AG10803 (cell line): ENCODE measurements around the gene CELF5.
"Not testable (repeated sequence)": the region's sequence is repeated elsewhere in the genome, so short reads cannot be mapped to it uniquely, and the experiment has no call there.

Experiments
- DNase-seq: peaks from one replicate; pipeline ENCODE4 v3.0.0; 2010; ENCODE audit warnings: low read depth
- H3K4me3 ChIP-seq: 2 replicates; pipeline ENCODE4 v1.5.1; 2011; ENCODE audit warnings: mild to moderate bottlenecking, low read length, control low read depth
- TF ChIP-seq, protein P1 (sequence below): conservative IDR thresholded peaks from 2 replicates; pipeline ENCODE4 v1.5.1; 2011; ENCODE audit warnings: mild to moderate bottlenecking, low read length, control low read depth, inconsistent platforms

CELF5 gene

GRCh38 chr19:3188627-3189596, 35.5 kb upstream of the CELF5 start:
- TF ChIP-seq, protein P1, sequence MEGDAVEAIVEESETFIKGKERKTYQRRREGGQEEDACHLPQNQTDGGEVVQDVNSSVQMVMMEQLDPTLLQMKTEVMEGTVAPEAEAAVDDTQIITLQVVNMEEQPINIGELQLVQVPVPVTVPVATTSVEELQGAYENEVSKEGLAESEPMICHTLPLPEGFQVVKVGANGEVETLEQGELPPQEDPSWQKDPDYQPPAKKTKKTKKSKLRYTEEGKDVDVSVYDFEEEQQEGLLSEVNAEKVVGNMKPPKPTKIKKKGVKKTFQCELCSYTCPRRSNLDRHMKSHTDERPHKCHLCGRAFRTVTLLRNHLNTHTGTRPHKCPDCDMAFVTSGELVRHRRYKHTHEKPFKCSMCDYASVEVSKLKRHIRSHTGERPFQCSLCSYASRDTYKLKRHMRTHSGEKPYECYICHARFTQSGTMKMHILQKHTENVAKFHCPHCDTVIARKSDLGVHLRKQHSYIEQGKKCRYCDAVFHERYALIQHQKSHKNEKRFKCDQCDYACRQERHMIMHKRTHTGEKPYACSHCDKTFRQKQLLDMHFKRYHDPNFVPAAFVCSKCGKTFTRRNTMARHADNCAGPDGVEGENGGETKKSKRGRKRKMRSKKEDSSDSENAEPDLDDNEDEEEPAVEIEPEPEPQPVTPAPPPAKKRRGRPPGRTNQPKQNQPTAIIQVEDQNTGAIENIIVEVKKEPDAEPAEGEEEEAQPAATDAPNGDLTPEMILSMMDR = no peak
- no peak overlapping the region for H3K4me3 ChIP-seq
- DNase-seq = no peak

- H3K4me3 ChIP-seq = no peak overlapping the region
- no peak for DNase-seq
- TF ChIP-seq, protein P1 = no peak
These were observed 34.6 kb upstream of the CELF5 start for GRCh38 chr19:3189702-3190469.

GRCh38 chr19:3190470-3190770, 34.0 kb upstream of the CELF5 start:
- no peak overlapping the region for H3K4me3 ChIP-seq
- no peak for DNase-seq
- TF ChIP-seq, protein P1 = no peak

DNA sequence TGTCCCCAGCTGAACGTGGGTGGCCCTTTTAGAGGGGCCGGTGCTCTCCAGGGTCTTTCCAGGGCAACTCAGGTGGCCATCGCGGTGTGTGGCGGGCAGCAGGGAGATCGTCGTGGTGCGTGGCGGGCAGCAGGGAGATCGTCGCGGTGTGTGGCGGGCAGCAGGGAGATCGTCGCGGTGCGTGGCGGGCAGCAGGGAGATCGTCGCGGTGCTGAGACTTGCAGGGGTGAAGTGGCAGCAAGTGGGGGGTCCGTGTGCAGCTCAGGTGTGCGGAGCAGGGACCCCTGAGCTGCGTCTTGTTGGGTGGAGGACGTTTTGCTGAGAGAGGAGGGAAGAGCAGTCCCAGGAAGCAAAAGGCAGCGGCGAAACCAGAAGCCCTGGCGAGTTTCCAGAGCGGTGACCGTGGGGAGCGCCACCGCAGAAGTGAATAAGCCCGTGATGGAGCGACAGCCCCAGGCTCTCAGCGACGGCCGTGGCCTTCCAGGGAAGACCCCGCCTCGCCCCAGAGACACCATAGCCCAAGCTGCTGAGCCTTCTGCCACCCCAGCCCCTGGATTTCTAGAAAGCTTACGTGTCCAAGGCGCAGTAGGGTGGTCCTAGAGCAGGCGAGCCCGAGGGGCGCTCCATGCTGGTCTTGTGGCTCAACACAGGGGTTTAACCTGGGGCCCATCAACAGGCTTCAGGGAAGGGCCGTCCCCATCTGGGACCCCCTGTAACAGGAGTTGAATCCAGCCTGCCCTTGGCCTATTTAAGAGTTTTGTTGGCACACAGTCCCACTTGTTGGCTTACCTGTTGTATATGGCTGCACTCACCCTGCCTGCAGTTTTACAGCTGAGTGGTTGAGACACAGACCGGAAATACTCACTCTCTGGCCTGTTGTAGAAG, 33.3 kb upstream of the CELF5 start:
- TF ChIP-seq, protein P1 = no peak
- no peak overlapping the region for H3K4me3 ChIP-seq
- DNase-seq = no peak

DNA sequence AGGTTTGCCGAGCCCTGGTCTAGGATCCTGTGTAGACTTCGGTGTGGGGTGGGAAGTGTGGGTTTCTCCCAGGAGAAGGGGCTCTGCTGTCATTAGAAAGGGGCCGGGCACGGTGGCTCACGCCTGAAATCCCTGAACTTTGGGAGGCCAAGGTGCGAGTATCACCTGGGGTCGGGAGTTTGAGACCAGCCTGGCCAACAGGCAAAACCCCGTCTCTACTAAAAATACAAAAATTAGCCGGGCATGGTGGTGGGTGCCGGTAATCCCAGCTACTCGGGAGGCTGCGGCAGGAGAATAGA, 32.7 kb upstream of the CELF5 start:
- not testable (repeated sequence) for H3K4me3 ChIP-seq, DNase-seq

DNA sequence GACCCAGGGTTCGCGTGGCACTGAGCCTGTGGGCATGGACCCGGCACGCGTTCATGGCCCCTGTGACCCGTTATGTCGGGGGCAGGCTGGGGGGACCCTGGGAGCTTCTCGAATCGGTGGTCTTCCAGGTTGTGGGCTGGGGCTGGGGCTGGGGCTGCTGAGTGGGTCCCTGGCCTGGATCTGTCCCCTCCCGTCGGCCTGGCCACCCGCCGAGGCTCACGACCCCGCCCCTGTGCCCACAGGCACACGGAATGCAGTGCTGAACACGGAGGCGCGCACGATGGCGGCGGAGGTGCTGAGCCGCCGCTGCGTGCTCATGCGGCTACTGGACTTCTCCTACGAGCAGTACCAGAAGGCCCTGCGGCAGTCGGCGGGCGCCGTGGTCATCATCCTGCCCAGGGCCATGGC, 32.2 kb upstream of the CELF5 start:
- TF ChIP-seq, protein P1 = no peak
- no peak for DNase-seq
- H3K4me3 ChIP-seq = no peak overlapping the region

DNA sequence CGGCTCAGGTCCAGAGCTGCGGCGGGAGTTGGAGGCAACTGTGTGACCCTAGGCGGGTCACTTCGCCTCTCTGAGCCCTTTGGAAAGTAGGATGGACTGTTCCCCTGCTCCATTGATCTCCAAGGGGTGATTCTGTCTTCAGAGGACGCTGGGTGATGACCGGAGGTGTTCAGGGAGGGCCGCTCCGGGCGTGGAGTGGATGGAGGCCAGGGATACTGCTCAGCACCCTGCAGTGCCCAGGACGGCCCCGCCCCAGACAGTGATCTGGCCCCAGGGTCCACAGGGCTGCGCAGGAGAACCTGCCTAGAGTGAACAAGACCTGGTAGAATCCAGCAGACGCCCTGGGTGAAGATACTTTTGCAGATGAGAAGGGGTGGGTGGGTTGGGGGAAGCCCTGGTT, 31.8 kb upstream of the CELF5 start:
- no peak overlapping the region for H3K4me3 ChIP-seq
- DNase-seq = no peak
- TF ChIP-seq, protein P1 = no peak
